Activated CD4-positive, CD25-positive, alpha-beta regulatory T cell treated with anti-CD3 and anti-CD28 coated beads, Interleukin-2, amount 50 U/mL, for 16 hours (primary cell): Measurements from ENCODE around the gene SBK2.
"Not testable (repeated sequence)": the region's sequence is repeated elsewhere in the genome, so short reads cannot be mapped to it uniquely, and the experiment has no call there.

Source experiments
- DNase-seq: peaks from one replicate; pipeline ENCODE4 v3.0.0-alpha.2; 2020; ENCODE audit warnings: low read depth, low spot score

The SBK2 gene

GRCh38 chr19:55536951-55537740 lies at the start of gene SBK2:
Gene SBK2 (minus strand): TSS chr19:55537133. CDS start chr19:55536294, 839 bp downstream.
- DNase-seq: no peak

DNA sequence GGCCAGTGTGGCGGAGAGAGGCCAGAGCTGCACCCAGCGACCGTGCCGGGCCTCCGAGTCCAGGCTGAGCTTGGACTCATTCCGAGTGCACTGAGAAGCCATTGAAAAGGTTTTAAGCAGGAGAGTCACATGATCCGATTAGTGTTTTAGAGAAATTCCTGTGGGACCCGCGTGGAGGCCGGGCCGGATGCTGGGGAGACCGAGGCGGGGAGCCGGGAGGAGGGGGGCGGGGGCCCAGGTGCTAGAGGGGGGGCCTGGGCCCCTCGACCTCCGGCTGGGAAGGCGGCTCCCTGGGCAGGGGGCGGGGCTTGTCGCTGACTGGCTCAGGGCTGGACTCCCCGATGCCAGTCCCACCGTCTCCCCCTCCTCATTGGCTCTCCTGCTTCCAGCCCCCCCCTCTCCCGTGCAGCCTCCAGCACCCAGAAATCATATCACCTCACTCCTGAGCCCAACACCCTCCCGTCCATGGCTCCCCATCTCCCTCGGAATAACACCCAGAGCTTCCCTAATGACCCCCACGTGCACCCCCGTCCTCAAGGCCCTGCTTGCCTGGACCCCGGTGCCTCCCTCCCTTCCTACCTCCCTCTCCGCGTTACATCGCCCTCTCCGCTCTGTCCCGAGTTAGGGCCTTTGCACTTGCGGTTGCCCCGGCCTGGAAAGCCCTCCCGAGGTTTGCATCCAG lies 48.9 kb upstream of the SBK2 start:
- no peak for DNase-seq

- no peak for DNase-seq
These were observed 47.9 kb upstream of the SBK2 start for GRCh38 chr19:55584871-55585270.

DNA sequence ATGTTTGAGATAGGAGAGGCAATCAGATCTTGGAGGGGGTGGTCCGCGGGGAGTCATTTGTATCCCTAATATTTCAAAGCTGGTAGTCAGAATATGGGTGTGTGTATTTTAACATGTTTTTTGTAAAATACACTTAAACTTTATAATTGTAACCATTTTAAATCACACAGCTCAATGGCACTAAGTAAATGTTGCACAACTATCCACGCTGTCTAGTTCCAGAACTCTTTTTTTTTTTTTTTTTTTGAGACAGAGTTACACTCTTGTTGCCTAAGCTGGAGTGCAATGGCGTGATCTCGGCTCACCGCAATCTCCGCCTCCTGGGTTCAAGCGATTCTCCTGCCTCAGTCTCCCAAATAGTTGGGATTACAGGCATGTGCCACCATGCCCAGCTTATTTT lies 47.0 kb upstream of the SBK2 start:
- DNase-seq: not testable (repeated sequence)

DNA sequence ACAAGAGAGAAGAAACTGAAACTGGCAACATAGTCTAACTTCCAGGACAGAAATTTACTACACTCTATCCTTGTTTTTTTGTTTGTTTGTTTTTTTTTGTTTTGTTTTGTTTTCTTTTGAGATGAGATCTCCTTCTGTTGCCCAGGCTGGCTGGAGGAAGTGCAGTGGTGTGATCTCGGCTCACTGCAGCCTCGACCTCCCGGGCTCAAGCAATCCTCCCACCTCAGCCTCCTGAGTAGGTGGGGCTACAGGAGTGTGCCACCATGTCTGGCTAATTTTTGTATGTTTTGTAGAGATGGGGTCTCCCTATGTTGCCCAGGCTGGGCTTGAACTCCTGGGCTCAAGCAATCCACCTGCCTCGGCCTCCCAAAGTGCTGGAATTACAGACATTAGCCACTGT lies 45.4 kb upstream of the SBK2 start:
- DNase-seq: not testable (repeated sequence)

GRCh38 chr19:55581823-55582223 lies 44.9 kb upstream of the SBK2 start:
- DNase-seq: no peak

- no peak for DNase-seq
These were observed 44.4 kb upstream of the SBK2 start for GRCh38 chr19:55581145-55581822.

GRCh38 chr19:55580628-55581144 lies 43.8 kb upstream of the SBK2 start, which contains the start of gene ZNF579:
Gene ZNF579 (minus strand): TSS chr19:55580848. CDS start chr19:55579639, 1,209 bp downstream.
- peak; percentile 48 for DNase-seq

GRCh38 chr19:55579766-55580621 lies 43.1 kb upstream of the SBK2 start:
- DNase-seq: no peak

- DNase-seq: no peak
These were observed 42.1 kb upstream of the SBK2 start for GRCh38 chr19:55578761-55579747.

DNA sequence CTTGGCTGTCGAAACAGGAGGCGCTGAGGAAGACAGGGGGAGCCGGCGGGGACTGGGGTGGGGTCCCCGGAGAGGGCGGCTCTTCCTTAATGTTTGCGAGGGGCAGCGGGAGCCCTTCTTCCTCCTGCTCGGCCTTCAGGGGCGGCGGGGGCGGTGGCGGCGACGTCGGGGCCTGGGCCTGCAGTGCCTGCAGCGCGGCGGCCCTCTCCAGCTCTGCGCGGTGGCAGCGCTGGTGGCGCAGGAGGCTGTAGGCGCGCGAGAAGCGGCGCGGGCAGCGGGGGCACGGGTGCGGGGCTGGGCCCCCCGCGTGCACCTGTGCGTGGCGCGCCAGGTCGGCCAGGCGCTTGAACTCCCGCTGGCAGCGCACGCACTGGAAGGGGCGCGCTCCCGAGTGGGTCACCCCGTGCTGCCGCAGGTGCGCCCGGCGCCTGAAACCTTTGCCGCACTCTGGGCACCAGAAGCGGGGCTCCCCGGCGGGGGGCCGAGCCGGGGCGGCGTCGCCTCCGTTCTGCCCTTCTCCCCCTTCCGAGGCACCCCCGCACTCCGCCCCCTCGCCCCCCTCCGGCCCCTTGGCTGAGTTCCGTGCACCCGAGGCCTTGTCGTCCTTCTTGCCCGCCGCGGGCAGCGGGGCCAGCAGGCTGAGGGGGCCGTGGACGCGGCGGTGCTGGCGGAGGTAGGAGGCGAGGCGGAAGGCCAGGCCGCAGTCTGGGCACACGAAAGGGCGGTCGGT lies 41.3 kb upstream of the SBK2 start:
- no peak for DNase-seq

- DNase-seq: no peak
These were observed 39.8 kb upstream of the SBK2 start for GRCh38 chr19:55576746-55577145.

DNA sequence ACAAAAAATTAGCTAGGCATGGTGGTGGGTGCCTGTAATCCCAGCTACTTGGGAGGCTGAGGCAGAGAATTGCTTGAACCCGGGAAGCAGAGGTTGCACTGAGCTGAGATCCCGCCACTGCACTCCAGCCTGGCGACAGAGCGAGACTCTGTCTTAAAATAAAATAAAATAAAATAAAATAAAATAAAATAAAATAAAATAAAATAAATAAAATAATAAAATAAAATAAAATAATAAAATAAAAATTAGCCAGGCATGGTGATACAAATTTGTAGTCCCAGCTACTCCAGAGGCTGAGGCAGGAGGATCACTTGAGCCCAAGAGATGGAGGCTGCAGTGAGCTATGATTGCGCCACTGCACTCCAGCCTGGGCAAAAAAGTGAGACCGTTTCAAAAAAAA lies 37.0 kb upstream of the SBK2 start:
- not testable (repeated sequence) for DNase-seq

- DNase-seq: not testable (repeated sequence)
These were observed 32.5 kb upstream of the SBK2 start for GRCh38 chr19:55569477-55569876.

GRCh38 chr19:55567708-55568328 lies 30.9 kb upstream of the SBK2 start:
- DNase-seq: no peak

- no peak for DNase-seq
These were observed 29.9 kb upstream of the SBK2 start for GRCh38 chr19:55566823-55567222.

GRCh38 chr19:55563261-55563690 lies 26.3 kb upstream of the SBK2 start:
- DNase-seq: no peak

DNA sequence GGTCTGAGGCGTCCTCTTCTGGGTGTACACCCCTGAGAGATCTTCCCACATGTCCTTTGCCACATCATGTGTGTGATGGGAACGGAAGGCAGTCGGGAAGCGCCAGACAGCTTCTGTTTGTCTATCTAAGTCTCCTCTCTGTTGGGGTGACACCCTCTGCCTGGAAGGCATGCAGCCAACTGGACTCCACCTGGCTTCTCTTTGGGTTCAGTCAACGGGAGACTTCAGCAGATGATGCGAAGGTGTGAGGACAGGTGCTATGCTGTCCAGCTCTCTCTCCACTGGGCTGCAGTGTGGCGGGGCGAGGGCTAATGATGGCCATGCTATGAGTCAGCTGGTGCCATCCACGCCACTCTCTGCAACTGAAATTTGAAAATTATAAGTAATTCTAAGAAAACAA lies 22.8 kb upstream of the SBK2 start:
- DNase-seq: no peak

- no peak for DNase-seq
These were observed 17.8 kb upstream of the SBK2 start for GRCh38 chr19:55554741-55555152.
